Measurements from ENCODE around the gene GPR108. TPM values are rescaled to one million over a fixed set of nuclear protein-coding genes. Genes with fewer than 3 reads are reported as not detected.
"Not testable (repeated sequence)": the region's sequence is repeated elsewhere in the genome, so short reads cannot be mapped to it uniquely, and the experiment has no call there.

The GPR108 gene
- total and polyA plus RNA-seq, 2 of the 13 experiments (the other 11 are each of a cell fraction or from before 2014, with no cell fraction given) = 36.4 to 63.0 TPM

GRCh38 chr19:6748543-6748942 lies 11.2 kb upstream of the GPR108 start:
- in situ Hi-C loops (cut with HindIII; ENCODE audit: extremely low pct_ligation_motif_present, low pct_unique_long_range_greater_than_20kb); H2AFZ ChIP-seq (ENCODE audit: low read length); H3K9me3 ChIP-seq (ENCODE audit: low read length); H3K4me2 ChIP-seq (ENCODE audit: low read depth, low read length); FAIRE-seq; H3K27me3 ChIP-seq (ENCODE audit: control insufficient read depth in 1 of 2, insufficient read depth in 2 of 2, low read length in 2 of 2); H3K27ac ChIP-seq (ENCODE audit: extremely low read length, insufficient read depth, low read length); ATAC-seq; intact Hi-C loops (cut with micrococcal nuclease; ENCODE audit: unreplicated experiment); H4K20me1 ChIP-seq (ENCODE audit: insufficient read depth, low read length); H3K4me3 ChIP-seq (replicated peaks in 1 of 3; ENCODE audit: insufficient read depth in 1 of 3, low read depth in 2 of 3, low read length in 3 of 3); BruUV-seq (replicated peaks); H3K9ac ChIP-seq (ENCODE audit: insufficient read depth, low read depth, low read length); H3K79me2 ChIP-seq (ENCODE audit: insufficient read depth, low read length); CTCF ChIA-PET (ENCODE audit: low intra/inter-chr PET ratio, low total read pairs); DNase-seq (ENCODE audit: low spot score): not testable (repeated sequence)
- peaks cover 17 to 53% of the 10 kb centered on the region in 2 experiments for H3K36me3 ChIP-seq (replicated peaks in 1 of 2; ENCODE audit: control insufficient read depth in 1 of 2, insufficient read depth in 2 of 2, low read length in 2 of 2)
- TF ChIP-seq TEAD3 (CRISPR knock-in tag; optimal IDR thresholded peaks at IDR 0.05; ENCODE audit: borderline replicate concordance) (peak; percentile 36), CEBPB (IDR thresholded peaks at IDR 0.05; ENCODE audit: borderline replicate concordance, low read depth, low read length) (0 out of 2 replicates have a peak, but pooled peaks have one; percentile 7), CEBPG (CRISPR knock-in tag; IDR thresholded peaks at IDR 0.05) (peak; percentile 33; the same call in 1 of the 2 replicates)
- peaks cover 47% of the 10 kb centered on the region for H3K4me1 ChIP-seq (ENCODE audit: insufficient read depth, low read length)
- POLR2A ChIA-PET = interaction anchor here (1.2 to 1.6 kb wide), 3 partner anchors 10 to 27 kb away, joined by 4 to 6 read pairs (median 5); partner anchors contain the start of gene C3
- 84% methylated on average over 10 of the region's 10 CpGs for WGBS (ENCODE audit: low lambda C conversion rate)

DNA sequence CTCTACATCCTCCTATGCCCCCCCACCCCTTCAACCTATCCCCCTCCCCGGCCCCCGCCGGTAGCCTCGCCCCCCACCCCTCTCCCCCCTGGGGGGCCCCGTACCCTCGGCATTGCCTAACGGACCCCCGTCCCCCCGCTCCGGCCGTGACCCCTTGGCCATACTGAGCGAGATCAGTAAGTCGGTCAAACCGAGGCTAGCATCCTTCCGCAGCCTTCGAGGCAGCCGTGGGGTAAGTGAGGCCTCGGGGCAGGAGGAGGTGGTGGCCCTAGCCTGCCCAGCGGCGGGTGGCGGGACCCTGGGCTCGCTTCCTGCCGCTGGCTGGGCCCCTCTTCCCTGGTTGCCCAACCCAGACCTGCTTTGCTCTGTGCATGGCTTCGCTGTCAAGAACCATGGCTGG lies 8.6 kb upstream of the GPR108 start:
- TF ChIP-seq RBFOX2 (IDR thresholded peaks at IDR 0.05; ENCODE audit: low read depth, low read length) (peak; percentile 32; the same call in 1 of the 2 replicates), SUZ12 (IDR thresholded peaks at IDR 0.05; ENCODE audit: low read depth, low read length) (no peak)
- Histone ChIP-seq H3K27me3 (ENCODE audit: control insufficient read depth in 1 of 2, insufficient read depth in 2 of 2, low read length in 2 of 2) (no peaks in the 10 kb centered on the region), H4K20me1 (ENCODE audit: insufficient read depth, low read length) (peaks cover 15% of the 10 kb centered on the region), H3K36me3 (replicated peaks in 1 of 2; ENCODE audit: control insufficient read depth in 1 of 2, insufficient read depth in 2 of 2, low read length in 2 of 2) (peaks cover 19 to 58% of the 10 kb centered on the region in 2 experiments), H3K4me3 (replicated peaks in 1 of 3; ENCODE audit: insufficient read depth in 1 of 3, low read depth in 2 of 3, low read length in 3 of 3) (no peak overlapping the region), H3K4me2 (ENCODE audit: low read depth, low read length) (no peak overlapping the region), H3K9ac (ENCODE audit: insufficient read depth, low read depth, low read length) (no peak overlapping the region), H3K4me1 (ENCODE audit: insufficient read depth, low read length) (peaks cover 55% of the 10 kb centered on the region), H3K27ac (ENCODE audit: extremely low read length, insufficient read depth, low read length) (no peak overlapping the region), H3K79me2 (ENCODE audit: insufficient read depth, low read length) (peaks cover 9% of the 10 kb centered on the region), H2AFZ (ENCODE audit: low read length) (no peak overlapping the region), H3K9me3 (ENCODE audit: low read length) (no peaks in the 10 kb centered on the region)
- in situ Hi-C loops (cut with HindIII; ENCODE audit: extremely low pct_ligation_motif_present, low pct_unique_long_range_greater_than_20kb) (no loop called here), intact Hi-C loops (cut with micrococcal nuclease; ENCODE audit: unreplicated experiment) (no loop called here)
- CTCF ChIA-PET (ENCODE audit: low intra/inter-chr PET ratio, low total read pairs) = no interaction called here
- no peak for DNase-seq (ENCODE audit: low spot score)
- no peak for FAIRE-seq
- POLR2A ChIA-PET = no interaction called here
- no peak for ATAC-seq
- no TSS peak for BruUV-seq (replicated peaks)
- 97% methylated on average over 24 of the region's 24 CpGs for WGBS (ENCODE audit: low lambda C conversion rate)
